Measurements from ENCODE around the gene HPS1.

The HPS1 gene

GRCh38 chr10:98410135-98410743 lies 36.5 kb downstream of the HPS1 start (continued):
- TF ChIP-seq ZBTB21 (tag by site-specific recombination; IDR thresholded peaks at IDR 0.05) (no peak), INSM2 (tag by site-specific recombination; IDR thresholded peaks at IDR 0.05) (no peak), ZBTB10 (tag by site-specific recombination; IDR thresholded peaks at IDR 0.05) (no peak), ZNF704 (tag by site-specific recombination; IDR thresholded peaks at IDR 0.05) (no peak), EGR2 (tag by site-specific recombination; IDR thresholded peaks at IDR 0.05; ENCODE audit: low read depth) (no peak), ZNF138 (tag by site-specific recombination; IDR thresholded peaks at IDR 0.05; ENCODE audit: borderline replicate concordance) (no peak), ZNF560 (tag by site-specific recombination; IDR thresholded peaks at IDR 0.05; ENCODE audit: borderline replicate concordance) (no peak), ZNF157 (tag by site-specific recombination; IDR thresholded peaks at IDR 0.05) (no peak), ZNF280D (tag by site-specific recombination; IDR thresholded peaks at IDR 0.05) (no peak), ZNF791 (tag by site-specific recombination; IDR thresholded peaks at IDR 0.05) (no peak), ZNF175 (tag by site-specific recombination; IDR thresholded peaks at IDR 0.05) (no peak)

GRCh38 chr10:98408799-98409198 lies 37.9 kb downstream of the HPS1 start:
- H3K9me3 ChIP-seq (ENCODE audit: control insufficient read depth, insufficient read depth, low read depth, low read length): no peaks in the 10 kb centered on the region
- 0 out of 2 replicates have a peak, but pooled peaks cover 4% of the 10 kb centered on the region for H3K4me1 ChIP-seq (ENCODE audit: control insufficient read depth, insufficient read depth, low read length)
- ChIA-PET CTCF (interaction anchor here (0.7 kb wide), 1 partner anchor 17 kb away, joined by 3 read pairs; no protein-coding TSS in a partner anchor), POLR2A (no interaction called here)
- no peak overlapping the region for H3K4me3 ChIP-seq (ENCODE audit: low read depth, low read length)
- H3K36me3 ChIP-seq (ENCODE audit: control insufficient read depth in 2 of 2, insufficient read depth in 1 of 2, low read length in 2 of 2): no peaks in the 10 kb centered on the region
- H3K27ac ChIP-seq (ENCODE audit: extremely low read depth, low read depth, low read length): no peak overlapping the region
- TF ChIP-seq KLF17 (tag by site-specific recombination; IDR thresholded peaks at IDR 0.05) (no peak), ZNF426 (tag by site-specific recombination; IDR thresholded peaks at IDR 0.05) (no peak), SETDB1 (IDR thresholded peaks at IDR 0.05; ENCODE audit: insufficient read length, low read length) (no peak), ZNF747 (tag by site-specific recombination; IDR thresholded peaks at IDR 0.05) (no peak), SP2 (tag by site-specific recombination; IDR thresholded peaks at IDR 0.05) (no peak), ZNF639 (tag by site-specific recombination; IDR thresholded peaks at IDR 0.05) (no peak), HOXD13 (CRISPR knock-in tag; IDR thresholded peaks at IDR 0.05; ENCODE audit: borderline replicate concordance) (no peak), EGR2 (tag by site-specific recombination; IDR thresholded peaks at IDR 0.05; ENCODE audit: low read depth) (no peak), ZBTB26 (tag by site-specific recombination; optimal IDR thresholded peaks at IDR 0.05) (no peak), ZNF837 (tag by site-specific recombination; IDR thresholded peaks at IDR 0.05) (no peak), ZNF433 (tag by site-specific recombination; IDR thresholded peaks at IDR 0.05; ENCODE audit: low read depth) (no peak)

Data from HEK293 (cell line).